Gastrocnemius medialis (tissue), 4 donors: ENCODE results near the gene TRAM2. TPM values are rescaled to one million over a fixed set of nuclear protein-coding genes. Genes with fewer than 3 reads are reported as not detected.
A peak's percentile ranks its signal among the peaks of the same experiment; 100 is the strongest.

ENCODE experiments used
- ATAC-seq, 2 donors: fragments of 150-250 bp; one replicate each; pipeline ENCODE4 v1.9.1; 2016
- DNase-seq, 2 donors: peaks; one replicate each; pipeline ENCODE4 v3.0.0-alpha.2; 2019
- H3K27ac ChIP-seq, 4 donors: fragments of 200-600 bp; sonication (generic); 1 replicate in 1 of 4; 2 replicates in 3 of 4; pipeline ENCODE4 v1.5.1; 2016 to 2018; ENCODE audit warnings: mild to moderate bottlenecking in 2 of 4, moderate library complexity in 1 of 4
- H3K27me3 ChIP-seq, 3 donors: fragments of 200-600 bp; sonication (generic) in 2 of 3; 1 replicate in 1 of 3; 2 replicates in 2 of 3; pipeline versions ENCODE4 v1.5.1 to v1.6.0; 2016 to 2019; ENCODE audit warnings: mild to moderate bottlenecking in 1 of 3, moderate library complexity in 1 of 3
- H3K36me3 ChIP-seq, 2 donors: fragments of 200-600 bp; sonication (generic) in 1 of 2; one replicate each; pipeline ENCODE4 v1.5.1; 2017 to 2018
- H3K4me1 ChIP-seq, 2 donors: fragments of 200-600 bp; sonication (generic) in 1 of 2; one replicate each; pipeline ENCODE4 v1.5.1; 2016 to 2017; ENCODE audit warnings: mild to moderate bottlenecking in 2 of 2
- H3K4me3 ChIP-seq, 4 donors: fragments of 200-600 bp; sonication (generic) in 3 of 4; 1 replicate in 1 of 4; 2 replicates in 3 of 4; pipeline ENCODE4 v1.5.1; 2016 to 2019; ENCODE audit warnings: mild to moderate bottlenecking in 2 of 4
- H3K9me3 ChIP-seq, 3 donors: fragments of 200-600 bp; sonication (generic) in 2 of 3; 1 replicate in 1 of 3; 2 replicates in 2 of 3; pipeline ENCODE4 v1.5.1; 2016 to 2019
- CTCF ChIP-seq, 5 experiments: fragments of 450-650 bp in 3 of 5; fragments of 200-600 bp in 2 of 5; sonication (generic) in 2 of 5; IDR thresholded peaks in 4 of 5; conservative IDR thresholded peaks in 1 of 5; 1 replicate in 4 of 5; 2 replicates in 1 of 5; pipeline ENCODE4 v1.5.1; 2016 to 2019; ENCODE audit warnings: antibody characterized with exemption in 5 of 5, mild to moderate bottlenecking in 3 of 5, moderate library complexity in 3 of 5
- POLR2A ChIP-seq, 2 donors: fragments of 450-650 bp; IDR thresholded peaks; one replicate each; pipeline ENCODE4 v1.6.1; 2017; ENCODE audit warnings: antibody characterized with exemption in 2 of 2, mild to moderate bottlenecking in 2 of 2, moderate library complexity in 2 of 2
- in situ Hi-C, 4 donors: fragments of 200-750 bp; cut with MboI; loops; one replicate each; pipeline versions ENCODE4 v1.15.0 to v1.8.0; 2017; ENCODE audit warnings: low sequenced_read_pairs in 4 of 4
- intact Hi-C: fragments of 100-400 bp; cut with DNase I; formaldehyde crosslinking; loops from one replicate; pipeline ENCODE4 v1.15.1; 2023; ENCODE audit warnings: low total_unique reads
- total RNA-seq, 4 donors: library from RNA; depleted of rRNA; stranded (reverse); fragments of >200 nt; gene quantifications; one replicate each; pipeline versions ENCODE4 v1.1.0 to v1.2.3, GENCODE V29; 2016

Gene TRAM2
- total RNA-seq, 4 donors from 2014 or later = 2.4 to 4.5 (median 3.6) TPM

GRCh38 chr6:52553719-52554118, 23.1 kb downstream of the TRAM2 start:
- no peaks in the 10 kb centered on the region for H3K36me3 ChIP-seq
- intact Hi-C loops = no loop called here

GRCh38 chr6:52553158-52553557, 23.7 kb downstream of the TRAM2 start:
- ATAC-seq (no peak), DNase-seq (no peak)
- in situ Hi-C loops = no loop called here
- TF ChIP-seq POLR2A (IDR thresholded peaks at IDR 0.05) = no peak
- no peak for TF ChIP-seq CTCF (IDR thresholded peaks at IDR 0.05 in 4 of 5, conservative IDR thresholded peaks at IDR 0.05 in 1 of 5)
- Histone ChIP-seq H3K27me3 (no peaks in the 10 kb centered on the region), H3K27ac (no peak overlapping the region), H3K36me3 (no peaks in the 10 kb centered on the region), H3K9me3 (no peaks in the 10 kb centered on the region), H3K4me3 (no peak overlapping the region), H3K4me1 (peaks cover 21 to 35% of the 10 kb centered on the region in 2 donors)
- intact Hi-C loops = no loop called here

More at GRCh38 chr6:52553719-52554118, 23.1 kb downstream of the TRAM2 start:
- no peak for ATAC-seq
- no peak overlapping the region for H3K27ac ChIP-seq
- no peaks in the 10 kb centered on the region for H3K9me3 ChIP-seq
- H3K4me3 ChIP-seq = no peak overlapping the region
- no peak for DNase-seq
- no peaks in the 10 kb centered on the region for H3K27me3 ChIP-seq
- in situ Hi-C loops = no loop called here
- peaks cover 22 to 35% of the 10 kb centered on the region in 2 donors for H3K4me1 ChIP-seq
- TF ChIP-seq CTCF (IDR thresholded peaks at IDR 0.05 in 4 of 5, conservative IDR thresholded peaks at IDR 0.05 in 1 of 5) (no peak), POLR2A (IDR thresholded peaks at IDR 0.05) (no peak)

- no peaks in the 10 kb centered on the region for H3K27me3 ChIP-seq
- no peaks in the 10 kb centered on the region for H3K36me3 ChIP-seq
- H3K9me3 ChIP-seq = no peaks in the 10 kb centered on the region
- H3K4me1 ChIP-seq = peaks cover 15 to 40% of the 10 kb centered on the region in 2 donors
- TF ChIP-seq POLR2A (IDR thresholded peaks at IDR 0.05) (no peak), CTCF (IDR thresholded peaks at IDR 0.05 in 4 of 5, conservative IDR thresholded peaks at IDR 0.05 in 1 of 5) (no peak)
- H3K4me3 ChIP-seq = peak overlapping the region in 1 of 4 donors; percentile 0
- in situ Hi-C loops (no loop called here), intact Hi-C loops (no loop called here)
- DNase-seq (no peak), ATAC-seq (peak in 1 of 2 donors; percentile 17)
- H3K27ac ChIP-seq = peak overlapping the region; percentile 36 to 76 (median 44)
These were observed 24.6 kb downstream of the TRAM2 start for GRCh38 chr6:52552278-52552643.

- H3K4me1 ChIP-seq = peaks cover 15 to 40% of the 10 kb centered on the region in 2 donors
- no peaks in the 10 kb centered on the region for H3K9me3 ChIP-seq
- intact Hi-C loops (no loop called here), in situ Hi-C loops (no loop called here)
- no peaks in the 10 kb centered on the region for H3K36me3 ChIP-seq
- ATAC-seq (peak; percentile 96 to 97), DNase-seq (peak; percentile 76 to 79)
- H3K27me3 ChIP-seq = no peaks in the 10 kb centered on the region
- peak overlapping the region in 2 of 4 donors; percentile 0 to 22 for H3K4me3 ChIP-seq
- H3K27ac ChIP-seq = peak overlapping the region; percentile 36 to 76 (median 44)
- TF ChIP-seq CTCF (IDR thresholded peaks at IDR 0.05 in 4 of 5, conservative IDR thresholded peaks at IDR 0.05 in 1 of 5) (no peak), POLR2A (IDR thresholded peaks at IDR 0.05) (no peak)
These were observed 25.2 kb downstream of the TRAM2 start for GRCh38 chr6:52551483-52552277.
